ENCODE data around the gene HTRA1.

- TF ChIP-seq CTCF (conservative IDR thresholded peaks at IDR 0.05; ENCODE audit: low read length) (no peak), EZH2phosphoT487 (IDR thresholded peaks at IDR 0.05; ENCODE audit: borderline replicate concordance) (no peak)
Measured at GRCh38 chr10:122426829-122427228, 34.5 kb upstream of the HTRA1 start.

Data from Loucy (cell line).